Measurements from ENCODE around the gene GALNT1. TPM values are rescaled to one million over a fixed set of nuclear protein-coding genes. Genes with fewer than 3 reads are reported as not detected.

The GALNT1 gene
- total RNA-seq, 4 donors from 2014 or later, result 47.6 to 129 (median 73.5) TPM

DNA sequence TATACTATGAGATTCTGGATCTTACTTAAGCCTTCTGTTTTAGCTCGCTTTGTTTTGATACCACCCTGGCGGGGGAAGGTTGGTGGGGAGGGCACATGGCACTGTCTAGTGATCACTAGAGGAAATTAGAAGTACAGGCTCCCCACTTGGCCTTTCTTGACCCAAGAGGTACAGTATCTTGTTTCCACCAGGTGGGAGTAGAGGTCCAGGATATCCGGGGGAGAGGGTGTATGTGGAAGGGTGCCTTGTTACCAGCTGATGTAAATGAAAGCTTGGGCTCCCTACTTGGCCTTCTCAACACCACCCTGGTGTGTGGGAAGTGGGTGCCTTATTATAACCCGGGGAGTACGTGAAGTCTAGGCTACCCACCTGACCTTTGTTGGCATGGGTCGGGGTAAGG is 7.5 kb downstream of the GALNT1 start:
- Histone ChIP-seq H3K9me3 (peaks cover 0 to 18% (median 0%) of the 10 kb centered on the region in 3 donors), H3K36me3 (no peaks in the 10 kb centered on the region), H3K4me3 (no peak overlapping the region), H3K27me3 (no peaks in the 10 kb centered on the region), H3K4me1 (peaks cover 0 to 16% (median 7%) of the 10 kb centered on the region in 3 donors), H3K27ac (no peak overlapping the region)
- intact Hi-C loops (cut with DNase I), result no loop called here
- WGBS, 2 donors, result 78 to 90% methylated on average over 5 to 6 of the region's 6 CpGs
- no peak for TF ChIP-seq POLR2A (IDR thresholded peaks at IDR 0.05)
- TF ChIP-seq, protein P1, sequence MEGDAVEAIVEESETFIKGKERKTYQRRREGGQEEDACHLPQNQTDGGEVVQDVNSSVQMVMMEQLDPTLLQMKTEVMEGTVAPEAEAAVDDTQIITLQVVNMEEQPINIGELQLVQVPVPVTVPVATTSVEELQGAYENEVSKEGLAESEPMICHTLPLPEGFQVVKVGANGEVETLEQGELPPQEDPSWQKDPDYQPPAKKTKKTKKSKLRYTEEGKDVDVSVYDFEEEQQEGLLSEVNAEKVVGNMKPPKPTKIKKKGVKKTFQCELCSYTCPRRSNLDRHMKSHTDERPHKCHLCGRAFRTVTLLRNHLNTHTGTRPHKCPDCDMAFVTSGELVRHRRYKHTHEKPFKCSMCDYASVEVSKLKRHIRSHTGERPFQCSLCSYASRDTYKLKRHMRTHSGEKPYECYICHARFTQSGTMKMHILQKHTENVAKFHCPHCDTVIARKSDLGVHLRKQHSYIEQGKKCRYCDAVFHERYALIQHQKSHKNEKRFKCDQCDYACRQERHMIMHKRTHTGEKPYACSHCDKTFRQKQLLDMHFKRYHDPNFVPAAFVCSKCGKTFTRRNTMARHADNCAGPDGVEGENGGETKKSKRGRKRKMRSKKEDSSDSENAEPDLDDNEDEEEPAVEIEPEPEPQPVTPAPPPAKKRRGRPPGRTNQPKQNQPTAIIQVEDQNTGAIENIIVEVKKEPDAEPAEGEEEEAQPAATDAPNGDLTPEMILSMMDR (IDR thresholded peaks at IDR 0.05), result peak in 2 of 6 experiments; percentile 5 to 10
- no peak for DNase-seq

DNA sequence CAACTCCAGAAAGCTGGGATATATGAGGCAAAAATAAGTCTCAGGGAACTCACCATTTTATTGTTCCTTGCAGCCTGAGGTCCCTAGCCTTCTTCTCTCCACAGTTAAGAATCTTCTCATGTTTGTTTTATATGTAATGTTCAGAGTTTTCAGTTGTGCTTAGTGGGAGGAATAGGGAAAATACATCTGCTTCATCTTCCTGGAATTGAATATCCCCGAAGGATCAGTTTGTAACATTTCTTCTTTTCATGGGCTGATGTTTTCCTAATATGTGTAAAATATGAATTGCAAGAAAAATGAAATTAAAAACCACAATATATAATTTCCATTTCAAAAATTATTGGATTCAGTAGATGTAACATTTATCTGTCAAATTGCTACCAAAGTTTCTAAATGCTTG is 8.0 kb downstream of the GALNT1 start:
- Histone ChIP-seq H3K4me3 (no peak overlapping the region), H3K36me3 (no peaks in the 10 kb centered on the region), H3K27me3 (no peaks in the 10 kb centered on the region), H3K4me1 (peaks cover 0 to 22% (median 9%) of the 10 kb centered on the region in 3 donors), H3K27ac (no peak overlapping the region), H3K9me3 (peaks cover 0 to 18% (median 0%) of the 10 kb centered on the region in 3 donors)
- DNase-seq, result no peak
- 85 to 91% methylated on average over 1 of the region's 1 CpG for WGBS, 2 donors
- TF ChIP-seq, protein P1 (IDR thresholded peaks at IDR 0.05), result no peak
- no peak for TF ChIP-seq POLR2A (IDR thresholded peaks at IDR 0.05)
- intact Hi-C loops (cut with DNase I), result no loop called here

DNA sequence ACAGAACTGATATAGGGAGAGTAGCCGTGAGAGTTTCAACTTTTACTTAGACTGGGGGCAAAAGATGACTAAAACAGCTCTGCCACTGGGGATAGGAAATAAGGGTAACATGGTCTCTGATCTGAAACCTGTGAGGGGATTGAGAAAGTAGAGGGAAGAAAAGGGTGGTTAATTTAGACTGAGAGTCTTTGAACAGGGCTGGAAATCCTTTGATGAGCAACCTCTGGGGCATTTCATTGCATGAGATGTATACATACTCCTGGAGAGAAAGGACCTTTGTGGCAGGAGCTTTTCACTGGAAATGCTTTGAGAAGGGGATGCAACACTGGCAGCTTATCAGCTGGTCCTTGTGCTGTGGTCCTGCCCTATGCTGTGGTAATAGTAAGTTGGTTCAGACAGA is 9.4 kb downstream of the GALNT1 start:
- TF ChIP-seq, protein P1 (IDR thresholded peaks at IDR 0.05), result no peak
- no peak for TF ChIP-seq POLR2A (IDR thresholded peaks at IDR 0.05)
- Histone ChIP-seq H3K36me3 (no peaks in the 10 kb centered on the region), H3K4me3 (no peak overlapping the region), H3K9me3 (peaks cover 0 to 18% (median 0%) of the 10 kb centered on the region in 3 donors), H3K27ac (no peak overlapping the region), H3K4me1 (peaks cover 0 to 35% (median 9%) of the 10 kb centered on the region in 3 donors), H3K27me3 (no peaks in the 10 kb centered on the region)
- no peak for DNase-seq
- intact Hi-C loops (cut with DNase I), result no loop called here
- 75 to 88% methylated on average over 1 of the region's 1 CpG for WGBS, 2 donors

DNA sequence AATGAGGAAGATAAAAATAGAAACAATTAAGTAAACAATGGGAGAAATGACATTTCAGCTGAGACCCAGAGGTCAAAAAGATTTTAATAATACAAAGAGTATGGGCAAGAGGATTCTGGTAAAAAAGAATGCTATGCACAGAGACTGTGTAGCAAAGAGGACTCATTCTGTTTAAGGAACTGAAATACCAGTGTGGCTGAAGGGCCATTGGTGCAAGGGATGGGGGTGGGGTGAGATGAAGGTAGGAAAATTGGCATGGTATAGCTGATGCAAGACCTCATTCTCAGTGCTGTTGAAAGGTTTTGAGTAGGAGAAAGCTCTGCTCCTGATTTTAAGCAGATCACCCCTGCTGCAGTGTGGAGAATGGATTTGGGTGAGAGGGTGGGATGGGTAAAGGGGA is 10.8 kb downstream of the GALNT1 start:
- TF ChIP-seq, protein P1 (IDR thresholded peaks at IDR 0.05), result no peak
- no peak for TF ChIP-seq POLR2A (IDR thresholded peaks at IDR 0.05)
- Histone ChIP-seq H3K4me3 (no peak overlapping the region), H3K36me3 (no peaks in the 10 kb centered on the region), H3K27me3 (no peaks in the 10 kb centered on the region), H3K9me3 (peaks cover 0 to 18% (median 0%) of the 10 kb centered on the region in 3 donors), H3K4me1 (peaks cover 0 to 38% (median 9%) of the 10 kb centered on the region in 3 donors), H3K27ac (no peak overlapping the region)
- intact Hi-C loops (cut with DNase I), result no loop called here
- DNase-seq, result no peak

DNA sequence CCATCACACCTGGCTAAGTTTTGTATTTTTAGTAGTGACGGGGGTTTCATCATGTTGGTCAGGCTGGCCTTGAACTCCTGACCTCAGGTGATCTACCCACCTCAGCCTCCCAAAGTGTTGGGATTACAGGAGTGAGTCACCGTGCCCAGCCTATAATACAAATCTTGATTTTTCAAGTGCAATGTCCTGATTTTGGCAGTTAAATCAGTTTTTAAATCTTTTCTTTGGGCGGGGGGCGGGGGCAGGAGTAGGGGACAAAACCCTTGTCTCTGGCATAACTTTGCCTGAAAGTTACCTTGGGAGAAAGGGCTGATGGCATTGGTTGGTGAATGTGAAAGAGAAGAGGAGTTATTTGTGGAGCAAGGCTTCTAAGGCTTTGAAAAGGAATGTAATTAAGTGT is 12.3 kb downstream of the GALNT1 start:
- no peak for TF ChIP-seq POLR2A (IDR thresholded peaks at IDR 0.05)
- TF ChIP-seq, protein P1 (IDR thresholded peaks at IDR 0.05), result no peak
- H3K4me1 ChIP-seq, result peaks cover 0 to 38% (median 9%) of the 10 kb centered on the region in 3 donors
- peaks cover 0 to 4% (median 0%) of the 10 kb centered on the region in 3 donors for H3K9me3 ChIP-seq
- 88 to 97% methylated on average over 4 of the region's 4 CpGs for WGBS, 2 donors
- intact Hi-C loops (cut with DNase I), result no loop called here
- H3K27ac ChIP-seq, result peak overlapping the region in 1 of 4 donors; percentile 29
- no peak for DNase-seq
- H3K36me3 ChIP-seq, result peaks cover 0 to 7% (median 0%) of the 10 kb centered on the region in 3 donors
- H3K27me3 ChIP-seq, result no peaks in the 10 kb centered on the region
- no peak overlapping the region for H3K4me3 ChIP-seq

All from esophagus squamous epithelium (tissue), 5 donors.